ENCODE measurements around the gene TGM5.

The TGM5 gene

DNA sequence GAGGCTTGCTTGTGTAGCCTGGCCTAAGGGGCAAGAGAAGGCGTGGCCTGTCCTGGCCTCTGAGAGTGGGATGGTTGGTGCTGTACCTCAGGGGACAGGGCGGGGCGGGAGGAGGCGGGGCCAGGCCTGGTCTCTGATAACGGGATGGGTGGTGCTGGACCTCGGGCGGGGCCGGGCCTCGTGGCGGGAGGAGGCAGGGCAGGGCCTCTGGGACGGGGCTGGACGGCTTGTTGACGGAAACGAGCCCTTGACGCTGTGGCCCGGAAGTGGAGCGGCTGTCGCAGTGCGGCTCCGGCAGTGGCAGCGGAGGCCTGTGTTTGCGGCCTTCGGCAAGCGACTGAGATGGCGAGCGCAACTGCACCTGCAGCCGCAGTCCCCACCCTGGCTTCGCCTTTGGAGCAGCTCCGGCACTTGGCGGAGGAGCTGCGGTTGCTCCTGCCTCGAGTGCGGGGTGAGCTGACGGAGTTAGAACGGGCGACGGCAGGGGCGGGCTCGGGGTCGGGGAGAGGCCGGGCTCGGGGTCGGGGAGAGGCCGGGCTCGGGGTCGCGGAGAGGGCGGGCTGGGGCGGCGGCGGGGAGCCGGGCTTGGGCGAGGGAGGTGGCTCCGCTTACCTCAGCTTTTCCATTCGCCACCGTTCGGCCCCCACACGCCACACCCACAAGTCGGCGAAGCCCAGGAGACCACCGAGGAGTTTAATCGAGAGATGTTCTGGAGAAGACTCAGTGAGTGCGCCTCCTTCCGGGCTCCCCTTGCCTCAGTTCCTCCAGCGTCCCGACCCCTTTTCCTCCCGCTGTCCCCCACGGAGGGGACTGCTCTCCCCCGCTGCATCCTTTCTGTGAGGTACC is 81.3 kb downstream of the TGM5 start, which contains the start of gene CCNDBP1:
Gene CCNDBP1 (plus strand): TSS at position 247 of the 846 bp plus-strand sequence. CDS start 96 bp downstream, at position 343.
- DNase-seq (ENCODE audit: low spot score in 2 of 2), result peak; percentile 79 to 94
- H3K36me3 Mint-ChIP-seq, result peaks cover 78% of the 10 kb centered on the region

DNA sequence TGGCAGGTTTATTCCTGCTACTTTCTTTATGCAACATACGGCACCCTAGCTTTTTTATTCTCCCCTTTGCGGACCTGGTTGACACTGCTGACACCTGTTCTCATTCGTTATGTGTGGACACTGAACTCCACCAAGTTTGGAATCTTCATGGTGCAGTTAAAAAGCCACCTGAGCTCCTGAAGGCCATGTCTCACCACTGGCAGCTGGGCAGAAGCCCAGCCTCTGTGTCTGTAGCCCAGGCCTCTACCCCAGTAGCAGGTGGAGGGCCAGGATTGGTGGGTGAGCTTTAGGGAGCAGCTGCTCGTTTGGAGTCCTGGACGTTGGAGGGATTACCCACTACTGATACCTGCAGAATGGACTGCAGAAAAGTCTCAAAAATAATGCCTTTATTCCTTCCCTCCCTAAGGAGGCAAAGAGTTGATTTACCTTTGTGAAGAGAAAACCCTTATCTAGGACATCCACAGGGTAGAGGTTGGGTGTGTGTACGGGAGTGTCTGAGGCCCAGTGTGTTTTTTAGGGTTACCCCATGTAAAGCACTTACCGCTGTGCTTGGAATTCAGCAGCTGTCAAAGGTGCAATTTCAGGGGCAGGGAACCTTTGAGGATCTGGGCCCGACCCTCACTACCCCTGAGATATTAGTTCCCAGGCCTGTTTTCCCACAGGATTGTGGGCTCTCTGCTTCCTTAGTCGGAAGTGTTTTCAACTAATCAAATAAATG is 82.2 kb downstream of the TGM5 start:
- Mint-ChIP-seq H3K4me3 (peak overlapping the region; percentile 88), H3K4me1 (peaks cover 30% of the 10 kb centered on the region), H3K27ac (peak overlapping the region; percentile 96), H3K36me3 (peaks cover 74% of the 10 kb centered on the region), H3K9me3 (no peaks in the 10 kb centered on the region)
- DNase-seq (ENCODE audit: low spot score in 2 of 2), result no peak
- no peak for ATAC-seq

More for the DNA sequence above, 81.3 kb downstream of the TGM5 start, which contains the start of gene CCNDBP1:
- ATAC-seq, result peak; percentile 97
- Mint-ChIP-seq H3K9me3 (no peaks in the 10 kb centered on the region), H3K4me3 (peak within 1 kb of the TSS; percentile 88), H3K27ac (peak within 1 kb of the TSS; percentile 96), H3K4me1 (peaks cover 31% of the 10 kb centered on the region)

GRCh38 chr15:43183270-43183669 is 83.5 kb downstream of the TGM5 start:
- Mint-ChIP-seq H3K36me3 (peaks cover 63% of the 10 kb centered on the region), H3K4me3 (no peak overlapping the region), H3K27ac (peak overlapping the region; percentile 0), H3K9me3 (no peaks in the 10 kb centered on the region), H3K4me1 (peaks cover 25% of the 10 kb centered on the region)
- ATAC-seq (no peak), DNase-seq (ENCODE audit: low spot score in 2 of 2) (no peak)

All from stimulated activated effector memory CD8-positive, alpha-beta T cell treated with anti-CD3 and anti-CD28 coated beads, Interleukin-12 subunit alpha, Interleukin-12 subunit beta, amount 100 ng/mL, for 72 hours (primary cell).